Left ventricle myocardium inferior (tissue), 1 donor: ENCODE measurements around the gene DOK4. TPM values are rescaled to one million over a fixed set of nuclear protein-coding genes. Genes with fewer than 3 reads are reported as not detected.

Experiments
- DNase-seq: peaks from one replicate; pipeline ENCODE4 v3.0.0-alpha.2; 2020
- H3K27ac ChIP-seq: fragments of 200-600 bp; replicated peaks from 2 replicates; pipeline ENCODE4 v1.8.0; 2021
- H3K27me3 ChIP-seq: fragments of 200-600 bp; 2 replicates; pipeline ENCODE4 v1.8.0; 2021; ENCODE audit warnings: low read depth
- H3K36me3 ChIP-seq: fragments of 200-600 bp; 2 replicates; pipeline ENCODE4 v1.8.0; 2021
- H3K4me1 ChIP-seq: fragments of 200-600 bp; 2 replicates; pipeline ENCODE4 v1.8.0; 2021
- H3K4me3 ChIP-seq: fragments of 200-600 bp; 2 replicates; pipeline ENCODE4 v1.8.0; 2021; ENCODE audit warnings: mild to moderate bottlenecking, moderate library complexity
- H3K9me3 ChIP-seq: fragments of 200-600 bp; replicated peaks from 2 replicates; pipeline ENCODE4 v1.8.0; 2021
- CTCF ChIP-seq: fragments of 200-600 bp; IDR thresholded peaks from 2 replicates; pipeline ENCODE4 v1.8.0; 2021; ENCODE audit warnings: antibody characterized with exemption, mild to moderate bottlenecking, borderline replicate concordance
- intact Hi-C: fragments of 100-400 bp; cut with micrococcal nuclease; formaldehyde crosslinking; loops from one replicate; pipeline ENCODE4 v1.11.0; 2022
- total RNA-seq: library from RNA; stranded (reverse); fragmentation: NEBNext Ultra II Directional; extraction: Animal tissue kit (Norgen Biotek cat#: 25700); gene quantifications from one replicate; pipeline ENCODE4 v1.2.1, GENCODE V29; 2021
- donor health status: DM: no; HTN: yes; CAD: no; lungs with severe emphysema.

The DOK4 gene
- total RNA-seq, 1 donor from 2014 or later: 10.0 TPM

- DNase-seq: peak; percentile 18
These were observed 43.8 kb upstream of the DOK4 start for GRCh38 chr16:57530104-57530521.

GRCh38 chr16:57529391-57530103, 43.3 kb upstream of the DOK4 start:
- peaks cover 4% of the 10 kb centered on the region for H3K36me3 ChIP-seq
- intact Hi-C loops: no loop called here
- peak overlapping the region; percentile 6 for H3K27ac ChIP-seq
- no peak for TF ChIP-seq CTCF
- peak; percentile 7 for DNase-seq
- H3K4me3 ChIP-seq: no peak overlapping the region
- H3K4me1 ChIP-seq: peaks cover 47% of the 10 kb centered on the region
- no peaks in the 10 kb centered on the region for H3K9me3 ChIP-seq
- H3K27me3 ChIP-seq: no peaks in the 10 kb centered on the region

More at GRCh38 chr16:57530104-57530521, 43.8 kb upstream of the DOK4 start:
- intact Hi-C loops: no loop called here
- no peaks in the 10 kb centered on the region for H3K27me3 ChIP-seq
- H3K27ac ChIP-seq: peak overlapping the region; percentile 6
- H3K4me1 ChIP-seq: peaks cover 47% of the 10 kb centered on the region
- TF ChIP-seq CTCF: no peak
- no peak overlapping the region for H3K4me3 ChIP-seq
- H3K9me3 ChIP-seq: no peaks in the 10 kb centered on the region
- peaks cover 4% of the 10 kb centered on the region for H3K36me3 ChIP-seq

GRCh38 chr16:57528499-57529390, 42.5 kb upstream of the DOK4 start:
- intact Hi-C loops: no loop called here
- DNase-seq: peak; percentile 16
- Histone ChIP-seq H3K4me3 (no peak overlapping the region), H3K4me1 (peaks cover 43% of the 10 kb centered on the region), H3K27me3 (no peaks in the 10 kb centered on the region), H3K36me3 (peaks cover 4% of the 10 kb centered on the region), H3K9me3 (no peaks in the 10 kb centered on the region), H3K27ac (no peak overlapping the region)
- no peak for TF ChIP-seq CTCF

- no peak for TF ChIP-seq CTCF
- no peak for DNase-seq
- no peak overlapping the region for H3K4me3 ChIP-seq
- H3K36me3 ChIP-seq: peaks cover 4% of the 10 kb centered on the region
- intact Hi-C loops: no loop called here
- H3K4me1 ChIP-seq: peaks cover 34% of the 10 kb centered on the region
- no peak overlapping the region for H3K27ac ChIP-seq
- H3K9me3 ChIP-seq: no peaks in the 10 kb centered on the region
- no peaks in the 10 kb centered on the region for H3K27me3 ChIP-seq
These were observed 41.5 kb upstream of the DOK4 start for GRCh38 chr16:57527610-57528360.

- H3K4me3 ChIP-seq: no peak overlapping the region
- no peaks in the 10 kb centered on the region for H3K27me3 ChIP-seq
- H3K4me1 ChIP-seq: peaks cover 29% of the 10 kb centered on the region
- TF ChIP-seq CTCF: no peak
- H3K9me3 ChIP-seq: no peaks in the 10 kb centered on the region
- intact Hi-C loops: no loop called here
- peaks cover 4% of the 10 kb centered on the region for H3K36me3 ChIP-seq
- no peak for DNase-seq
- no peak overlapping the region for H3K27ac ChIP-seq
These were observed 40.7 kb upstream of the DOK4 start for GRCh38 chr16:57527027-57527426.
